SKM-1 (cell line): ENCODE results near the gene OR6M1.

ENCODE experiments used
- DNase-seq: peaks from one replicate; lab custom pipeline; 2025; ENCODE audit not compliant: unreplicated experiment; lab: John Stamatoyannopoulos, UW

Gene OR6M1

DNA sequence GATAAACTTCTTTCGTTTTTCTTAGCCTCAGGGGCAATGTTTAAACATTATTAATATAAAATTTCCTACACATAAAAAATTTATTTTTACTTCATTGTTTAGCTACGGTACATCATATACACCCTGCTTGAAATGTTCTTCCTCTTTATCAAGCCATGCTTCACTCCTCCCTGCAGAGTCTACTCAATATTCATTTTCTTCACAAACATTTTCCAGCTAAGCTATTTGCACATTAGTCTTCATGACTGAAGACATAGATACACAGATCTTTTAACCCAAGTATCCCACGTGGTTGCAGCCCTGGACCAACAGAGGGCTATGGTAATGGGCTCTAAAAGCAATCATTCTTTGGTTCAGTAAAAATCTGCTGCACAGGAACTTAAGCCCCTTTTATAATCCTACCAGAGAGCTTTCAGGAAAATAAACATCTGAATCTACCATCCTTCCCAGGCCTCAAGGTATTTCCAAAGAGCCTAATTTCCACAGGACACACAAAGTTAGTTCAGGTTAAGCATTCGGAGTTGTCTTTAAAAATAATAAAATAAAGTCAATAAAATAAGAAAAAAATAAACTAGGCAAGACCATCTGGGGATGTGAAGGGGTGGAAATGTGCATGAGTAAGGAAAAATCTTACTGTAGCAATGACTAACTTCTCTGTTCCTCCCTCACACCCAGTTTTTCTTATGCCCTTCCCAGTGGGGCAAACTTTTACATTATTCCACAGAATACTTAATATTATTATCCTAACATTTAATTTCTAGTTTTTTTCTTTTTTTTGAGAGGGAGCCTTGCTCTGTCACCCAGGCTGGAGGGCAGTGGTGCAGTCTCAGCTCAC lies 30.2 kb downstream of the OR6M1 start:
- DNase-seq = no peak

DNA sequence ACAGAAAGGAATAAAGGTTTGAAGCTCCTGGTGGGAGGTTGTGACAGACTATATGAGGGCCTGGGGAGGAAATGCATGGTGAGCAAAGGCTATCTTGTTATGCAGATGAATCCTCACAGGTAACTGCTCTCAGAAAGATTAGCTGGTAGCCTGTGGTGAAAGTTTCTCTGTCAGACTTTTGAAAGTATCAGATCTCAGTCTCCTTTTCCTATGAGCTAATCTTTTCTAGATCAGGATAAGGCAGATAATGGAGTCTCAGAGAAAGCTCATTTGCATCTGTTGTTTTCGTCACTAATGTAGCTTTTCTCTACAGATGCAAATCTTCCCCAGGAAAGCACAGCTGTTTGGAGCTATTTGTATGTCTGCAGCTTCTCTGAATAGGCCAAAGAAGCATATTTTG lies 30.9 kb downstream of the OR6M1 start:
- DNase-seq = no peak

DNA sequence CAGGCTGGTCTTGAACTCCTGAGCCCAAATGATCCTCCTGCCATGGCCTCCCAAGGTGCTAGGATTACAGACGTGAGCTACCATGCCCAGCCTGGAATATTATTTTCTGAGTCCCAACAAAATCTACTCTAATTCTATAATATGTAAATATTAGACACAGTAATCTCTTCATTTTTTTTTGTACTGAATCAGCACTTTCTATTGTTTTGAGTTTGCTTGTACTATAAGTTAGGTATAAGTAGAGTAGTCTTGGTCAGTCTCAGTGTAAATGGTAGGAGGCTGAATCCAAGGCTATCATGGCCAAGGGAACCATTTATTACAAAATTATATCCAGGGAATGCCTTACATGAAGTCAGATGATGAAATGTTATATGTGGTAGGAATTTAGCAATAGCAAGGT lies 32.2 kb downstream of the OR6M1 start:
- DNase-seq = no peak

DNA sequence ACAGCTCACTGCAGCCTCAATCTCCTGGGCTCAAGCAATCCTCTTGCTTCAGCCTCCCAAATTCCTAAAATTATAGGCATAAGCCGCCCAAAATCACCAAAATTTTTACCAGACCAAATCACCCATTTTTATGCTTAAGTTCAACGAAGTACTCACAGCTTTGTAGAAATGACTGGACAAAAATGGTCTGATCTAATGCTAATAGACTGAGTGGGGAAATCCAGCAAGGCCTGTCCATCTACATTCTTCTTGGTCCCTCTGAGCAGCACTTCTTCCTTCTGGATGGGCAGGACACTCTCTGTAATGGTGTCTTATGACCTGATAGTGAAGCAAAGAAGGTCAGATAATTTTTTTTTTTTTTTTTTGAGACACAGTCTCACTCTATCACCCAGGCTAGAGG lies 33.1 kb downstream of the OR6M1 start:
- DNase-seq = no peak

DNA sequence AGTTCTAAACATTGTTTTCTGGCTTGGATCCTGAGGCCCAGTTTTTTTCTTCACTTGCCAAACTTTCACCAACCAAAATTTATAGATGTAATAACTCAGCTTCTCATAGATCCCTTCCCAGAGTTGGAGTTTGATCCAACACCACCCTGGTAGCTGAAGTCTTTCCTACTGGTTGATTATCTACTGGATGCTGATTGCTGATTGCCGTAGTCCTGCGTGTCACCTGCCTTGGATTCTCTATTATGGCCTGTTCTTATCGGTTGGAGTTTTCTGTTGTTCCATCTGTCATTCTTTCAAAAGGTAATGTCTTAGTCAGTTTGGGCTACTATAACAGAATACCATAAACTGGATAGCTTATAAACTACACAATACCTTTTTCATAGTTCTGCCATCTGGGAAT lies 34.5 kb downstream of the OR6M1 start:
- DNase-seq = no peak

DNA sequence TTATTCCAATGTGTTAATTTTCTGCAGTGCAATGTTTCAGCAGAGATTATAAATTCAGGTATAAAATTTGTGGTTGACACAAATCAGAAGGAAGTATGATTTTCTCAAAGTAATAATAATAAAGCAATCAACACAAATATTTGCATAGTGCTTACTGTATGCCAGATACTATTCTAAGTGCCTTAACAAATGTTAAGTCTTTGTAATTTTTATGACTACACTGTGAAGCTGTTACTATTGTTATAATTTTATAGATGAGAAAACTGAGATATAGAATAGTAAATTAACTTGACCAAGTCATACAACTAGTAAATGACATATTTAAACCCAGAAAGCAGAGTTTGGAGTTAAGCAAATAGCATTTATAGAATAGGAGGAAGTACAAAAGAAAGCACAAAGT lies 35.4 kb downstream of the OR6M1 start:
- no peak for DNase-seq

DNA sequence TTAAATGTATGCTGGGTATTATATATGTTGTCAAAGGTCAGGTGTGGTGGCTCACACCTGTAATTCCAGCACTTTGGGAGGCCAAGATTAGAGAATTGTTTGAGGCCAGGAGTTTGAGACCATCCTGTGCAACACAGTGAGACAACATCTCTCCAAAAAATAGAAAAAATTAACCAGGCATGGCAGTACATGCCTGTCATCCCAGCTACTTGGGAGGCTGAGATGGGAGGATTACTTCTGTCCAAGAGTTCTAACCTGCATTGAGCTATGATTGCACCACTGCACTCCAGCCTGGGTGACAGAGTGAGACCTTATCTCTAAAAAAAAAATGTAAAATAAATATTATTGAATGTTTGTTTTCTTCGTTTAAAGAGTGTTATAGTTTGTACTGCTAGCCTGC lies 40.5 kb downstream of the OR6M1 start:
- no peak for DNase-seq

DNA sequence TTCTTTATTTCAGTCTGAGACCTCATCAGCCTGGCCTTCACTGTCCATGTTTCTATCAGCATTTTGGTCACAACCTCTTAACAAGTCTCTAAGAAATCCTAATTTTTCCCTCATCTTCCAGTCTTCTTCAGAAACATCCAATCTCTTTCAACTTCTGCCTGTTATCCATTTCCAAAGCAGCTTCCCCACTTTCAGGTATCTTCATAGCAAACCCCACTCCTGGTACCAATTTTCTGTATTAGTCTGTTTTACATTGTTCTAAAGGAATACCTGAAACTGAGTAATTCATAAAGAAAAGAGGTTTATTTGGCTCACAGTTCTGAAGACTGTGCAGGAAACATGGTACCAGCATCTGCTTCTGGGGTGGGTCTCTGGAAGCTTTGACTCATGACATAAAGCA lies 43.7 kb downstream of the OR6M1 start:
- DNase-seq = no peak

DNA sequence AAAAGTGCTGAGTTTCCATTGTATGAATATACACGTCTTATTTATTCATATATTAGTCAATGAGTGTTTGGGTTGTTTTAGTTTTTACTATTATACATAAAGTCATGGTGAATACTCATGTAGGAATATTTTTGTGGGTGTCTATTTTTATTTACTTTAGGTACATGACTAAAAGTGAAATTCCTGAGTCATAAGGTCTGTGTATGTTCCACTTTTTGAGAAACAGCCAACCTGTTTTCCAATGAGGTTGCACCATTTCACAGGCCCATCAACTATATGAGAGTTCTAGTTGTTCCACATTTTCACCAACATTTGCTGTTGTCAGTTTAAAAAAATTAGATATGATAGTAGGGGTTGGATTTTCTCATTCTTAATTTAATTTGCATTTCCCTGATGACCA lies 45.3 kb downstream of the OR6M1 start:
- no peak for DNase-seq

DNA sequence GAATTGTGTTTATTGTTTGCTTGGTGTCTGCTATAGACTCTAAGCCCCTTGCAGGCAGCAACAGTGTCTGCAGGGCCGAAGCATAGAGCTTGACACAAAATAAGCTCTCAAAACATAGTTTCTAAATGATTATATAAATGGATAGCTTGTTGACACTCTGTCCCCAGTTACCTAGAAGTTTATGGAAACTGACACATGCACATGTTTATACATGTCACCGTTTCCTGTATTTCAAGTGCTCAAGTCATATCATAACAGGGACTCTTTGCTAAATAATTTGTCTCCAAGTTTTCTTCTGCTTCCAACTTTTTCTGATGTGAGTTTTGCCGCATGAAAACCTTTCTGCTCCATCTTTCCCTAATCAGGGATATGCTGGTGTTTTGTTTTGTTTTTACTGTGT lies 48.2 kb downstream of the OR6M1 start:
- no peak for DNase-seq

DNA sequence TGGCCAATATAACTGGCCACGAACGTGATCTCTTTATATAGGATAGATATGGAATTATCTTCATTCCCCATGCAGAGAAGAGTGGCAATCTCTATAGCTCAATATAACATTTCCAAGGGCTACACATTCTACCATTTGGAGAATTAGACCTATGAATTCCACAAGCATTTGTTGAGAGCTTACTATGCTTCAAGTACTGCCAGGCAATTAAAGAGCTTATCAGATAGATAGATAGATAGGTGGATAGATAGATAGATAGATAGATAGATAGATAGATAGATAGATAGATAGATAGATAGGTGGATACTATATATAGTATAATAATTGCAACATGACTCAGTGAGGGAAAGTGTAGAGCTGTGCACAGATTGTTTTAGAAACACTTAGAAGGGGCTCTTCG lies 50.3 kb downstream of the OR6M1 start:
- DNase-seq = no peak
